Measurements from ENCODE around the gene TTC27.
"Not testable (repeated sequence)": the region's sequence is repeated elsewhere in the genome, so short reads cannot be mapped to it uniquely, and the experiment has no call there.

Gene TTC27

GRCh38 chr2:32862269-32863055, 234.6 kb downstream of the TTC27 start:
- no peak for DNase-seq

- DNase-seq, result no peak
Observed at GRCh38 chr2:32863326-32863725, 235.5 kb downstream of the TTC27 start.

- DNase-seq, result no peak
Observed at GRCh38 chr2:32863803-32864202, 236.0 kb downstream of the TTC27 start.

- DNase-seq, result no peak
Observed at GRCh38 chr2:32864334-32865111, 236.7 kb downstream of the TTC27 start.

GRCh38 chr2:32865399-32866068, 237.7 kb downstream of the TTC27 start:
- no peak for DNase-seq

- not testable (repeated sequence) for DNase-seq
Observed at GRCh38 chr2:32866462-32866861, 238.6 kb downstream of the TTC27 start.

Measured in NCI-H1417 (cell line).